Right lobe of liver (tissue), 6 donors: Measurements from ENCODE around the gene BCKDHA. TPM values are rescaled to one million over a fixed set of nuclear protein-coding genes. Genes with fewer than 3 reads are reported as not detected.
A peak's percentile ranks its signal among the peaks of the same experiment; 100 is the strongest.
"Not testable (repeated sequence)": the region's sequence is repeated elsewhere in the genome, so short reads cannot be mapped to it uniquely, and the experiment has no call there.

Experiments
- ATAC-seq, 4 donors: fragments of 200-7000 bp; cut with Tn5 transposase; one replicate each; pipeline ENCODE4 v1.9.1; 2020; ENCODE audit warnings: mild to moderate bottlenecking in 4 of 4, moderate library complexity in 4 of 4
- DNase-seq, 3 donors: peaks; one replicate each; pipeline ENCODE4 v3.0.0-alpha.2; 2020
- H3K27ac ChIP-seq, 3 donors: fragments of 200-600 bp; one replicate each; pipeline ENCODE4 v1.8.0; 2022
- H3K27me3 ChIP-seq, 2 donors: fragments of 200-600 bp; one replicate each; pipeline ENCODE4 v1.8.0; 2022
- H3K36me3 ChIP-seq, 4 donors: fragments of 200-600 bp; sonication (generic) in 1 of 4; one replicate each; pipeline versions ENCODE4 v1.5.1 to v1.8.0; 2017 to 2022; ENCODE audit warnings: control low read depth in 1 of 4
- H3K4me1 ChIP-seq, 4 donors: fragments of 200-600 bp; sonication (generic) in 1 of 4; one replicate each; pipeline versions ENCODE4 v1.5.1 to v1.8.0; 2017 to 2022; ENCODE audit warnings: control low read depth in 1 of 4
- H3K4me3 ChIP-seq, 3 donors: fragments of 200-600 bp; one replicate each; pipeline ENCODE4 v1.8.0; 2022
- H3K9me3 ChIP-seq, 4 donors: fragments of 200-600 bp; sonication (generic) in 1 of 4; one replicate each; pipeline versions ENCODE4 v1.5.1 to v1.8.0; 2017 to 2022; ENCODE audit warnings: control low read depth in 1 of 4
- POLR2A ChIP-seq: fragments of 450-650 bp; IDR thresholded peaks from one replicate; pipeline ENCODE4 v1.6.1; 2017; ENCODE audit warnings: antibody characterized with exemption, mild to moderate bottlenecking
- WGBS: methylation state at CpG from one replicate; pipeline ENCODE4 v1.1.6; 2018; ENCODE audit warnings: low coverage, low lambda C conversion rate; ENCODE audit not compliant: insufficient coverage; ENCODE audit errors: missing lambda C conversion rate; 5-methylcytosine and 5-hydroxymethylcytosine counted together
- intact Hi-C, 2 donors: fragments of 100-400 bp; cut with DNase I; formaldehyde crosslinking; loops; one replicate each; pipeline versions ENCODE4 v1.11.2 to v1.14.1; 2022
- total RNA-seq, 6 experiments: library from RNA; depleted of rRNA in 2 of 6; stranded (reverse); fragments of >200 nt in 2 of 6; fragmentation: NEBNext Ultra II Directional in 3 of 6; extraction: Animal tissue kit (Norgen Biotek cat#: 25700) in 3 of 6; gene quantifications; one replicate each; pipeline versions ENCODE4 v1.1.0 to v1.2.4, GENCODE V29; 2016 to 2023
- TF ChIP-seq, protein P1 (sequence below), 4 donors: fragments of 200-600 bp in 3 of 4; fragments of 450-650 bp in 1 of 4; IDR thresholded peaks; one replicate each; pipeline versions ENCODE4 v1.5.1 to v1.8.0; 2016 to 2022; ENCODE audit warnings: antibody characterized with exemption in 4 of 4, mild to moderate bottlenecking in 2 of 4
- donor health status: DM: no; HTN: yes; CAD: no.
- donor health status: DM: no; HTN: no; CAD: no.
- donor health status: DM: no; HTN: no; CAD: no.
- donor health status: DM: no; HTN: yes; CAD: no.
- donor health status: DM: no; HTN: yes; CAD: no.

BCKDHA gene
- total RNA-seq, 6 experiments from 2014 or later: 32.1 to 68.7 (median 48.9) TPM

GRCh38 chr19:41405776-41406175 lies 8.2 kb downstream of the BCKDHA start:
- no peak overlapping the region for H3K27ac ChIP-seq
- no peaks in the 10 kb centered on the region for H3K9me3 ChIP-seq
- DNase-seq (no peak), ATAC-seq (no peak)
- WGBS: 71% methylated on average over 1 of the region's 6 CpGs
- intact Hi-C loops: no loop called here
- no peak overlapping the region for H3K4me3 ChIP-seq
- TF ChIP-seq, protein P1, sequence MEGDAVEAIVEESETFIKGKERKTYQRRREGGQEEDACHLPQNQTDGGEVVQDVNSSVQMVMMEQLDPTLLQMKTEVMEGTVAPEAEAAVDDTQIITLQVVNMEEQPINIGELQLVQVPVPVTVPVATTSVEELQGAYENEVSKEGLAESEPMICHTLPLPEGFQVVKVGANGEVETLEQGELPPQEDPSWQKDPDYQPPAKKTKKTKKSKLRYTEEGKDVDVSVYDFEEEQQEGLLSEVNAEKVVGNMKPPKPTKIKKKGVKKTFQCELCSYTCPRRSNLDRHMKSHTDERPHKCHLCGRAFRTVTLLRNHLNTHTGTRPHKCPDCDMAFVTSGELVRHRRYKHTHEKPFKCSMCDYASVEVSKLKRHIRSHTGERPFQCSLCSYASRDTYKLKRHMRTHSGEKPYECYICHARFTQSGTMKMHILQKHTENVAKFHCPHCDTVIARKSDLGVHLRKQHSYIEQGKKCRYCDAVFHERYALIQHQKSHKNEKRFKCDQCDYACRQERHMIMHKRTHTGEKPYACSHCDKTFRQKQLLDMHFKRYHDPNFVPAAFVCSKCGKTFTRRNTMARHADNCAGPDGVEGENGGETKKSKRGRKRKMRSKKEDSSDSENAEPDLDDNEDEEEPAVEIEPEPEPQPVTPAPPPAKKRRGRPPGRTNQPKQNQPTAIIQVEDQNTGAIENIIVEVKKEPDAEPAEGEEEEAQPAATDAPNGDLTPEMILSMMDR (IDR thresholded peaks at IDR 0.05): no peak
- no peak for TF ChIP-seq POLR2A
- no peaks in the 10 kb centered on the region for H3K36me3 ChIP-seq
- no peaks in the 10 kb centered on the region for H3K27me3 ChIP-seq
- peaks cover 0 to 25% (median 8%) of the 10 kb centered on the region in 4 donors for H3K4me1 ChIP-seq

- ATAC-seq: peak in 2 of 4 donors; percentile 17 to 54
- intact Hi-C loops: no loop called here
- Histone ChIP-seq H3K9me3 (no peaks in the 10 kb centered on the region), H3K4me3 (no peak overlapping the region), H3K27me3 (no peaks in the 10 kb centered on the region), H3K27ac (no peak overlapping the region), H3K4me1 (peaks cover 0 to 25% (median 8%) of the 10 kb centered on the region in 4 donors), H3K36me3 (no peaks in the 10 kb centered on the region)
- WGBS: 40% methylated on average over 4 of the region's 4 CpGs
- DNase-seq: no peak
- no peak for TF ChIP-seq POLR2A
- TF ChIP-seq, protein P1 (IDR thresholded peaks at IDR 0.05): no peak
Observed at GRCh38 chr19:41407271-41407670, 9.7 kb downstream of the BCKDHA start.

DNA sequence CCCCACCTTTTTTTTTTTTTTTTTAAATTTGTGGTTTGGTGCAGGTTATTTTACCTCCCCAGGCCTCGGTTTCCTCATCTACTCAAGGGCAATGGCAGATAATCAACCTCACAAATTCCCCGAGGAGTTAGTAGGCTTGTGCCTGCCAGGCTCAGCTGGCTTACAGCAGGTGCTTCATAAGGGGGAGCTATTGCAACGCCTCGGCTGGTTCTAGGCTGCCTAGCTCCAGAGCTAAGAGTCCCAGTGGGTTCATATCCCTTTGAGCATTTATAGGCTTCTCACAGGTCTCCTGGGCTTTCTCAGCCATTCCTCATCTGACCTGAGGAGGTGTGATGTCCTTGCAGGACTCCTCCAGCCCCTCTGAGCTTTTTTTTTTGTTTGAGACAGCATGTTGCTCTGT lies 10.6 kb downstream of the BCKDHA start:
- Histone ChIP-seq H3K4me3 (no peak overlapping the region), H3K36me3 (peaks cover 0 to 6% (median 3%) of the 10 kb centered on the region in 4 donors), H3K9me3 (no peaks in the 10 kb centered on the region), H3K27me3 (no peaks in the 10 kb centered on the region), H3K4me1 (peaks cover 0 to 22% (median 8%) of the 10 kb centered on the region in 4 donors), H3K27ac (no peak overlapping the region)
- ATAC-seq: no peak
- no peak for DNase-seq
- intact Hi-C loops: no loop called here
- 83% methylated on average over 4 of the region's 4 CpGs for WGBS
- no peak for TF ChIP-seq POLR2A
- TF ChIP-seq, protein P1 (IDR thresholded peaks at IDR 0.05): no peak

- H3K4me3 ChIP-seq, ATAC-seq, H3K27me3 ChIP-seq, intact Hi-C loops, H3K9me3 ChIP-seq, DNase-seq: not testable (repeated sequence)
- H3K27ac ChIP-seq: peak overlapping the region; percentile 12 to 46 (median 41)
- peaks cover 0 to 19% (median 8%) of the 10 kb centered on the region in 4 donors for H3K4me1 ChIP-seq
- peaks cover 0 to 11% (median 4%) of the 10 kb centered on the region in 4 donors for H3K36me3 ChIP-seq
- WGBS: 70% methylated on average over 2 of the region's 5 CpGs
Observed at GRCh38 chr19:41408846-41409245, 11.2 kb downstream of the BCKDHA start.

DNA sequence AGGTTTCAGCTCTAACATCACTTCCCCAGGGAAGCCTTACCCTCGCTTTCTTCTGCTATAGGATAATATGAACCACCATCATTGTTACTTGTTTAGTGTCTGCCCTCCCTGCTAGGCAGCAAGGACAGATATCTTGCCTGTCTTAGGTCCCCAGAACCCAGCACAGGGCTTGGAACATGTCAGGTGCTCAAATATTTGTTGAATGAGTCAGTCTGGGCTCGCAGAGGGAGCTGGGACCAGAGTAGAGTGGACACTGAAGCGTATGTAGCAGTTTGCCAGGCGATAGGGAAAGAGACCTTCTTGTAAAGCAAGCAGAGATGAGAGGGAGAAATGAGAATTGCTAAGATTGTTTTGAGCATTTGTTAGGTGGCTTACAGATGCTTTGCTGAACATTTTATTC lies 11.7 kb downstream of the BCKDHA start:
- WGBS: 36% methylated on average over 4 of the region's 4 CpGs
- DNase-seq: peak in 1 of 3 donors; percentile 45
- intact Hi-C loops: no loop called here
- H3K27me3 ChIP-seq: no peaks in the 10 kb centered on the region
- TF ChIP-seq POLR2A: no peak
- TF ChIP-seq, protein P1 (IDR thresholded peaks at IDR 0.05): no peak
- no peaks in the 10 kb centered on the region for H3K9me3 ChIP-seq
- H3K27ac ChIP-seq: peak overlapping the region; percentile 12 to 46 (median 41)
- H3K36me3 ChIP-seq: peaks cover 0 to 16% (median 6%) of the 10 kb centered on the region in 4 donors
- no peak overlapping the region for H3K4me3 ChIP-seq
- H3K4me1 ChIP-seq: peaks cover 0 to 19% (median 8%) of the 10 kb centered on the region in 4 donors
- ATAC-seq: peak; percentile 85 to 96 (median 92)
